Keratinocyte (primary cell): ENCODE measurements around the gene KLHL2.
"Not testable (repeated sequence)": the region's sequence is repeated elsewhere in the genome, so short reads cannot be mapped to it uniquely, and the experiment has no call there.

ENCODE experiments used
- CTCF ChIP-seq, 3 experiments: IDR thresholded peaks in 1 of 3; conservative IDR thresholded peaks in 1 of 3; optimal IDR thresholded peaks in 1 of 3; 2 replicates in 2 of 3; 3 replicates in 1 of 3; pipeline versions ENCODE3 to v1.5.1; 2011; ENCODE audit warnings: low read length in 3 of 3, mild to moderate bottlenecking in 3 of 3, moderate library complexity in 2 of 3, control low read depth in 1 of 3, inconsistent platforms in 1 of 3; ENCODE audit not compliant: insufficient read depth in 2 of 3; ENCODE audit errors: extremely low read depth in 1 of 3
- EZH2 ChIP-seq: IDR thresholded peaks from one replicate; pipeline ENCODE4 v1.6.1; 2012; ENCODE audit warnings: inconsistent platforms, mild to moderate bottlenecking, low read length, moderate library complexity

GRCh38 chr4:165213404-165213803, 6.0 kb downstream of the KLHL2 start:
- TF ChIP-seq CTCF (optimal IDR thresholded peaks at IDR 0.05 in 1 of 3, IDR thresholded peaks at IDR 0.05 in 1 of 3, conservative IDR thresholded peaks at IDR 0.05 in 1 of 3; ENCODE audit: extremely low read depth in 1 of 3, insufficient read depth in 2 of 3, low read length in 3 of 3); EZH2: not testable (repeated sequence)
